Adrenal gland (tissue), 5 donors: Measurements from ENCODE around the gene VAMP5.

Source experiments
- CTCF ChIP-seq, 6 experiments: fragments of 450-650 bp in 4 of 6; fragments of 200-600 bp in 2 of 6; sonication (generic) in 1 of 6; IDR thresholded peaks; 1 replicate in 5 of 6; 2 replicates in 1 of 6; pipeline versions ENCODE4 v1.5.1 to v1.8.0; 2016 to 2021; ENCODE audit warnings: antibody characterized with exemption in 6 of 6, mild to moderate bottlenecking in 2 of 6, moderate library complexity in 1 of 6
- POLR2A ChIP-seq, 2 donors: fragments of 450-650 bp; IDR thresholded peaks; one replicate each; pipeline ENCODE4 v1.6.1; 2017; ENCODE audit warnings: antibody characterized with exemption in 2 of 2, mild to moderate bottlenecking in 2 of 2, moderate library complexity in 1 of 2
- donor health status: DM: no; HTN: no; CAD: no.

DNA sequence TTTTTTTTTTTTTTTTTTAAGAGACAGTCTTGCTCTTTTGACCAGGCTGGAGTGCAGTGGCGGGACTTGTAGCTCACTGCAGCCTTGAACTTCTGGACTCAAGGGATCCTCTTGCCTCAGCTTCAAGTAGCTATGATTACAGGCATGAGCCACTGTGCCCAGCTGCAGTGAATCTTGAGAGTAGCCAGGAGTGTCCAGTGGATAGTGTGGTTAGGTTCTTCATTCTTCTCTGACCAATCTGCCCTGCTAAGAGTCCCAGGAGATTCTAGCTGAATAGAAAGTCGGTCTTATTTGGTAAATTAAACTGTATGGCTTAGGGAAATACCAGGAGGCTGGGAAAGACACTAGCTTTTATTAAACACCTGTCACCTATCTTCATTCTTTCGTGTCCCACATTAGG is 47.1 kb downstream of the VAMP5 start:
- TF ChIP-seq POLR2A (IDR thresholded peaks at IDR 0.05) (no peak), CTCF (IDR thresholded peaks at IDR 0.05) (no peak)
